Neuronal stem cell (in vitro differentiated cells): ENCODE results near the gene LPCAT1.

Source experiments
- DNase-seq: peaks from one replicate; pipeline ENCODE4 v3.0.0-alpha.2; 2013; ENCODE audit warnings: low spot score
- H2AFZ ChIP-seq: one replicate; pipeline ENCODE4 v1.6.1; 2013; ENCODE audit warnings: mild to moderate bottlenecking, low read length, inconsistent platforms
- H2AK5ac ChIP-seq: 2 replicates; pipeline ENCODE4 v1.6.1; 2013; ENCODE audit warnings: low read depth, mild to moderate bottlenecking, inconsistent platforms, low read length, moderate library complexity, mixed read lengths
- H2BK120ac ChIP-seq: 2 replicates; pipeline ENCODE4 v1.6.1; 2013; ENCODE audit warnings: low read depth, mild to moderate bottlenecking, inconsistent platforms, low read length, moderate library complexity, mixed read lengths
- H2BK12ac ChIP-seq: one replicate; pipeline ENCODE4 v1.6.1; 2013; ENCODE audit warnings: low read length, inconsistent platforms
- H2BK15ac ChIP-seq: 2 replicates; pipeline ENCODE4 v1.6.1; 2013; ENCODE audit warnings: mild to moderate bottlenecking, low read length, inconsistent platforms, mixed read lengths
- H2BK5ac ChIP-seq: one replicate; pipeline ENCODE4 v1.6.1; 2013; ENCODE audit warnings: inconsistent platforms, mild to moderate bottlenecking, low read length, moderate library complexity
- H3K14ac ChIP-seq: one replicate; pipeline ENCODE4 v1.6.1; 2013; ENCODE audit warnings: low read length, inconsistent platforms
- H3K18ac ChIP-seq: 2 replicates; pipeline ENCODE4 v1.6.1; 2013; ENCODE audit warnings: low read length, inconsistent platforms
- H3K23ac ChIP-seq: 2 replicates; pipeline ENCODE4 v1.6.1; 2013; ENCODE audit warnings: low read depth, mild to moderate bottlenecking, mixed read lengths, low read length, inconsistent platforms; ENCODE audit not compliant: poor library complexity
- H3K27ac ChIP-seq: replicated peaks from 3 replicates; pipeline ENCODE4 v1.5.1; 2013; ENCODE audit warnings: low read length, inconsistent platforms
- H3K27me3 ChIP-seq, 3 experiments: 2 replicates each; pipeline ENCODE4 v1.6.1; 2013; ENCODE audit warnings: low read length in 3 of 3, mild to moderate bottlenecking in 2 of 3, inconsistent platforms in 1 of 3, low read depth in 1 of 3, mixed read lengths in 1 of 3, moderate library complexity in 1 of 3; ENCODE audit not compliant: control insufficient read depth in 3 of 3, insufficient read depth in 3 of 3
- H3K36me3 ChIP-seq, 2 donors: replicated peaks in 1 of 2; 2 replicates each; pipeline ENCODE4 v1.6.1; 2013; ENCODE audit warnings: low read length in 2 of 2; ENCODE audit not compliant: control insufficient read depth in 2 of 2, insufficient read depth in 2 of 2
- H3K4ac ChIP-seq: 2 replicates; pipeline ENCODE4 v1.6.1; 2013; ENCODE audit warnings: inconsistent platforms, mild to moderate bottlenecking, low read length, moderate library complexity
- H3K4me1 ChIP-seq, 2 donors: 1 replicate in 1 of 2; 2 replicates in 1 of 2; pipeline ENCODE4 v1.6.1; 2013; ENCODE audit warnings: low read length in 2 of 2, low read depth in 1 of 2; ENCODE audit not compliant: control insufficient read depth in 2 of 2, insufficient read depth in 1 of 2
- H3K4me2 ChIP-seq: one replicate; pipeline ENCODE4 v1.6.1; 2013; ENCODE audit warnings: mild to moderate bottlenecking, low read length, inconsistent platforms; ENCODE audit not compliant: insufficient read depth, poor library complexity, severe bottlenecking
- H3K4me3 ChIP-seq, 2 donors: 2 replicates each; pipeline ENCODE4 v1.5.1; 2013; ENCODE audit warnings: low read length in 2 of 2, mild to moderate bottlenecking in 2 of 2, inconsistent platforms in 1 of 2, moderate library complexity in 1 of 2
- H3K79me1 ChIP-seq: one replicate; pipeline ENCODE4 v1.6.1; 2013; ENCODE audit warnings: low read depth, mild to moderate bottlenecking, inconsistent platforms, low read length, moderate library complexity
- H3K9ac ChIP-seq: one replicate; pipeline ENCODE4 v1.6.1; 2013; ENCODE audit warnings: mild to moderate bottlenecking, low read depth, low read length, inconsistent platforms; ENCODE audit not compliant: poor library complexity
- H3K9me3 ChIP-seq, 2 donors: replicated peaks in 1 of 2; 2 replicates each; pipeline versions ENCODE3 to v1.6.1; 2013; ENCODE audit warnings: low read length in 2 of 2, mild to moderate bottlenecking in 2 of 2, inconsistent platforms in 1 of 2, low read depth in 1 of 2, mixed read lengths in 1 of 2, moderate library complexity in 1 of 2; ENCODE audit not compliant: control insufficient read depth in 2 of 2, insufficient read depth in 1 of 2
- H4K8ac ChIP-seq: one replicate; pipeline ENCODE4 v1.6.1; 2013; ENCODE audit warnings: low read depth, mild to moderate bottlenecking, inconsistent platforms, low read length, moderate library complexity
- H4K91ac ChIP-seq: one replicate; pipeline ENCODE4 v1.6.1; 2013; ENCODE audit warnings: low read length, low read depth, mild to moderate bottlenecking, inconsistent platforms; ENCODE audit not compliant: poor library complexity
- WGBS, 2 donors: extraction: QIAGEN DNeasy Blood & Tissue Kit; methylation state at CpG; one replicate each; pipeline ENCODE4 v1.1.7; 2013; ENCODE audit warnings: missing lambda C conversion rate in 2 of 2, mixed read lengths in 1 of 2; ENCODE audit not compliant: insufficient read length in 2 of 2, insufficient replicate concordance in 1 of 2; ENCODE audit errors: extremely low coverage in 2 of 2; 5-methylcytosine and 5-hydroxymethylcytosine counted together

LPCAT1 gene

GRCh38 chr5:1445689-1446601 lies 77.8 kb downstream of the LPCAT1 start:
- Histone ChIP-seq H3K27me3 (peaks cover 27 to 96% (median 57%) of the 10 kb centered on the region in 3 experiments), H3K14ac (no peak overlapping the region), H4K8ac (peak overlapping the region; percentile 95), H3K4me2 (peak overlapping the region; percentile 52), H2BK12ac (no peak overlapping the region), H2BK120ac (no peak overlapping the region), H3K79me1 (no peaks in the 10 kb centered on the region), H2BK15ac (no peak overlapping the region), H4K91ac (no peak overlapping the region), H3K9ac (no peak overlapping the region), H3K4me3 (no peak overlapping the region), H3K9me3 (peaks cover 2 to 6% of the 10 kb centered on the region in 2 donors), H3K36me3 (no peaks in the 10 kb centered on the region), H3K23ac (peak overlapping the region; percentile 77), H2BK5ac (no peak overlapping the region), H3K4me1 (peaks cover 0 to 5% of the 10 kb centered on the region in 2 donors), H3K27ac (no peak overlapping the region), H3K18ac (peak overlapping the region; percentile 66), H2AK5ac (no peak overlapping the region), H3K4ac (no peak overlapping the region), H2AFZ (peak overlapping the region; percentile 79)
- no peak for DNase-seq
- no CpG with 5 or more reads among the region's 92 CpGs for WGBS, 2 donors

- H2BK120ac ChIP-seq: no peak within 1 kb of the TSS
- H2BK5ac ChIP-seq: no peak within 1 kb of the TSS
- no CpG with 5 or more reads among the region's 52 CpGs for WGBS, 2 donors
- H3K9me3 ChIP-seq: peaks cover 3 to 6% of the 10 kb centered on the region in 2 donors
- peak; percentile 67 for DNase-seq
- peak within 1 kb of the TSS; percentile 79 for H2AFZ ChIP-seq
- peak within 1 kb of the TSS; percentile 56 for H3K9ac ChIP-seq
- H3K4me2 ChIP-seq: peak within 1 kb of the TSS; percentile 78
- peak within 1 kb of the TSS; percentile 82 for H3K14ac ChIP-seq
- H2BK12ac ChIP-seq: no peak within 1 kb of the TSS
- peak within 1 kb of the TSS; percentile 87 for H2BK15ac ChIP-seq
- H4K91ac ChIP-seq: no peak within 1 kb of the TSS
- no peaks in the 10 kb centered on the region for H3K36me3 ChIP-seq
- H3K23ac ChIP-seq: peak within 1 kb of the TSS; percentile 77
- H3K27ac ChIP-seq: no peak within 1 kb of the TSS
- H3K18ac ChIP-seq: peak within 1 kb of the TSS; percentile 89
- peak within 1 kb of the TSS; percentile 78 for H2AK5ac ChIP-seq
- H3K4me3 ChIP-seq: peak within 1 kb of the TSS in 1 of 2 donors; percentile 67
- H3K27me3 ChIP-seq: peaks cover 27 to 92% (median 57%) of the 10 kb centered on the region in 3 experiments
- H3K79me1 ChIP-seq: no peaks in the 10 kb centered on the region
- peak within 1 kb of the TSS; percentile 6 for H3K4ac ChIP-seq
- H3K4me1 ChIP-seq: peaks cover 0 to 5% of the 10 kb centered on the region in 2 donors
- H4K8ac ChIP-seq: peak within 1 kb of the TSS; percentile 95
Observed at GRCh38 chr5:1445313-1445688, 78.5 kb downstream of the LPCAT1 start, which contains the start of gene SLC6A3. TSS of gene SLC6A3 (minus strand) at chr5:1445440. CDS start at chr5:1443197, 2,243 bp downstream.

GRCh38 chr5:1444361-1445189 lies 79.2 kb downstream of the LPCAT1 start:
- peaks cover 27 to 90% (median 57%) of the 10 kb centered on the region in 3 experiments for H3K27me3 ChIP-seq
- peak overlapping the region; percentile 53 for H4K8ac ChIP-seq
- peak overlapping the region; percentile 58 for H3K23ac ChIP-seq
- no peak overlapping the region for H2BK5ac ChIP-seq
- H3K36me3 ChIP-seq: no peaks in the 10 kb centered on the region
- DNase-seq: no peak
- no CpG with 5 or more reads among the region's 68 CpGs for WGBS, 2 donors
- peak overlapping the region; percentile 87 for H2BK15ac ChIP-seq
- no peak overlapping the region for H4K91ac ChIP-seq
- peak overlapping the region; percentile 79 for H2AFZ ChIP-seq
- H3K79me1 ChIP-seq: no peaks in the 10 kb centered on the region
- peak overlapping the region; percentile 78 for H2AK5ac ChIP-seq
- H2BK12ac ChIP-seq: no peak overlapping the region
- no peak overlapping the region for H3K27ac ChIP-seq
- peak overlapping the region; percentile 6 for H3K4ac ChIP-seq
- peak overlapping the region in 1 of 2 donors; percentile 67 for H3K4me3 ChIP-seq
- H3K18ac ChIP-seq: peak overlapping the region; percentile 89
- H3K4me1 ChIP-seq: peaks cover 0 to 5% of the 10 kb centered on the region in 2 donors
- H3K14ac ChIP-seq: peak overlapping the region; percentile 82
- peaks cover 3 to 6% of the 10 kb centered on the region in 2 donors for H3K9me3 ChIP-seq
- peak overlapping the region; percentile 56 for H3K9ac ChIP-seq
- H3K4me2 ChIP-seq: peak overlapping the region; percentile 78
- H2BK120ac ChIP-seq: no peak overlapping the region
